Hematopoietic multipotent progenitor cell treated with erythropoietin and hydrocortisone succinate and interleukin-3 and kit ligand, for 4 days (in vitro differentiated cells): ENCODE measurements around the gene DNAAF1.
"Not testable (repeated sequence)": the region's sequence is repeated elsewhere in the genome, so short reads cannot be mapped to it uniquely, and the experiment has no call there.

Source experiments
- DNase-seq: peaks from one replicate; pipeline ENCODE4 v3.0.0-alpha.2; 2015

DNAAF1 gene

DNA sequence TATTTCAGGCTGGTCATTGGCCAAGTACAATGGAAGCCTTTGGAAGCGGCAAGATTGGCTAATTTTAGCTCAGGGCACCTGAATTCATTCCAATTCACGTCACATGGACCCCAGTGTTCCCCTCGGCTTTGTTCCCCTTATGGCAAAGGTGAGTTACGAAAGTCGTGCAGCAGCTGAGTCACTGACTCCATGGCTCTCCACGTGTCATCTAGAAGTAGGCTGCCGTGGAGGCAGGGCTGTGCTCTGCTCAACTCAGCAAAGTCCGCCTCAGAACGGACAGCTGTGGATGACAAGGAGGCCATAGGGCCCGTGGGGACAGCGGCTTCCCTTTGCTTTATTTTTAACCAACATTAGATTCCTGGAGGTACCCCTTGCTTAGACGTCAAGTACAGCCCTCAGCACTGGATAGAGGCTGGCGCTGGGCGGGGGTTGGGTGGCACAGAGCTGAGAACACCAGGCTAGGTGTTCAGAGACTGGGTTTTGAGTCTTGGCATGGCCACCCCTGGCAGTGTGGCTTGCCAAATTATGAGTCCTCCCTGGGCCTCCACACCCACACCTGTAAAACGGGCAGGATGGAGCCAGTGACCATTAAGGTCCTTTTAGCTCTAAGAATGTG is 69.5 kb downstream of the DNAAF1 start:
- no peak for DNase-seq

DNA sequence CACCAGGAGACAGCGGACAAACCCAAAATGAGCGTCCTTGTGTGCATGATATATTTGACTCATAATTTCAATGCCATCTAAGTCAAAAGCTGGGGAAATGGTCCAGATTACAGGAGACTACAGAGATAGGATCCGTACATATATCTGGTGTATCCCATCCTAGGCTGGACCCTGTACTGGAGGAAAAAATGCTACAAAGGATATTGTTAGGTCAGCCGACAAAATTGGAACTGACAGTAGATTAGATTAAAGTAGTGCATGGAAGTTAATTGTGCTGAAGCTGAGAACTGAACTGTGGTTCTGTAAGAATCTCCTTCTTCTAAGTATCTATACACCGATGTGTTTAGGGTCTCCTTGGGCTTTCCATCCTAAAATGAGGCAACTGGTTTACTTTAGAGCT is 70.4 kb downstream of the DNAAF1 start:
- no peak for DNase-seq

DNA sequence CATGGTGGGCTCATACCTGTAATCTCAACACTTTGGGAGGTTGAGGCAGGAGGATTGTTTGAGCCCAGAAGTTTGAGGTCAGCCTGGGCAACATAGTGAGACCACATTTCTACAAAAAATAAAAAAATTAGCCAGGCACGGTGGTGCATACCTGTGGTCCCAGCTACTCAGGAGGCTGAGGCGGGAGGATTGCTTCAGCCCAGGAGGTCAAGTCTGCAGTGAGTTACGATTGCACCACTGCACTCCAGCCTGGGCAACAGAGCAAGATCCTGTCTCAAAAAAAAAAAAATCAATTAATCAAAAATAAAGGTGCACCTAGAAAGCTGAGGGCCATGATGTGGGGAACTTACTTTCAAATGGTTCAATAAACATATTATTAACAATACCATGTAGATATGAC is 71.0 kb downstream of the DNAAF1 start:
- not testable (repeated sequence) for DNase-seq

GRCh38 chr16:84218176-84218823 is 73.2 kb downstream of the DNAAF1 start:
- no peak for DNase-seq

DNA sequence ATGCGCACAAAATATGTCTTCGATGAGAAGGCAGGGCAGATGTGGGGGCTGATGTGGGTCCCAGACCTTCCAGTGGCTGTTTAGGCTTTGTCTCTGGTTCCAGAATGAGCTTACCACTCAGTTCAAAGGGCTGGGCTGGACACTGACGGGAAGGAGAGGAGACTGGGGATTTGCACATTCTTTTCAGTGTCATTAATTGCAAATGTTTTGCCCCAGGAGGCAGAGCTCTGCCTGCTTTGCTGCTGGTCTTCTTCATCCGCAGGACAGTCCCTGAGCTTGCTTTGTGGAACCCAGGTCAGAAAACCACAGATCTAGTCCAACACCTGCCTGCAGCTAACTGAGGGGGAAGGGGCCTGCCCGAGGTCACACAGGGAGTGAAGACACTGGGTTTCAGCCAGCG is 73.8 kb downstream of the DNAAF1 start:
- no peak for DNase-seq

DNA sequence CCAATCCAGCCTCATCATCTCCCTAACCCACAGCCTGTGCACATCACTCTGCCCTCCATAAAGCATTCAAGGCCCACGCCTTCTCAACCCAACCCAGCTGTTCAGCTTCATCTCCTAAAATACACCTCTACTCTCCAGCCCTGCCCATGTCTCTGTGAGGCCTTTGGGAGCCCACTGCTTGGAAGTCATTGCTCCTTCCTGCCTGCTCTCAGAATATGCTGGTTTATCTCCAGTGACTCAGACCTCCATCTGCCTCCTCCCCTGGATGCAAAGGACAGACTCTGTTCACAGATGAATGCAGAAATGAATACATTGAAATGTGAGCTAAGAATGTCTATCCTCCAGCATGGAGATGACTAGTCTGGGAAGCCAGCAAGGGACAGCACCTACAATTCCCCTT is 75.7 kb downstream of the DNAAF1 start:
- no peak for DNase-seq

GRCh38 chr16:84223456-84223855 is 78.3 kb downstream of the DNAAF1 start:
- no peak for DNase-seq

GRCh38 chr16:84224554-84224953 is 79.4 kb downstream of the DNAAF1 start:
- DNase-seq: no peak

- DNase-seq: no peak
These were observed 80.0 kb downstream of the DNAAF1 start for GRCh38 chr16:84225126-84225525.

GRCh38 chr16:84225571-84225970 is 80.5 kb downstream of the DNAAF1 start:
- DNase-seq: no peak

GRCh38 chr16:84226026-84226425 is 80.9 kb downstream of the DNAAF1 start:
- no peak for DNase-seq
